ENCODE results near the gene ERC1.

GRCh38 chr12:1509413-1510052 is 518.5 kb downstream of the ERC1 start:
- TF ChIP-seq REST (IDR thresholded peaks at IDR 0.05; ENCODE audit: insufficient read depth in 1 of 2, low read depth in 2 of 2, low read length in 1 of 2) (no peak), POLR2AphosphoS5 (IDR thresholded peaks at IDR 0.05; ENCODE audit: low read depth, low read length) (no peak)
- TF ChIP-seq, protein P1, sequence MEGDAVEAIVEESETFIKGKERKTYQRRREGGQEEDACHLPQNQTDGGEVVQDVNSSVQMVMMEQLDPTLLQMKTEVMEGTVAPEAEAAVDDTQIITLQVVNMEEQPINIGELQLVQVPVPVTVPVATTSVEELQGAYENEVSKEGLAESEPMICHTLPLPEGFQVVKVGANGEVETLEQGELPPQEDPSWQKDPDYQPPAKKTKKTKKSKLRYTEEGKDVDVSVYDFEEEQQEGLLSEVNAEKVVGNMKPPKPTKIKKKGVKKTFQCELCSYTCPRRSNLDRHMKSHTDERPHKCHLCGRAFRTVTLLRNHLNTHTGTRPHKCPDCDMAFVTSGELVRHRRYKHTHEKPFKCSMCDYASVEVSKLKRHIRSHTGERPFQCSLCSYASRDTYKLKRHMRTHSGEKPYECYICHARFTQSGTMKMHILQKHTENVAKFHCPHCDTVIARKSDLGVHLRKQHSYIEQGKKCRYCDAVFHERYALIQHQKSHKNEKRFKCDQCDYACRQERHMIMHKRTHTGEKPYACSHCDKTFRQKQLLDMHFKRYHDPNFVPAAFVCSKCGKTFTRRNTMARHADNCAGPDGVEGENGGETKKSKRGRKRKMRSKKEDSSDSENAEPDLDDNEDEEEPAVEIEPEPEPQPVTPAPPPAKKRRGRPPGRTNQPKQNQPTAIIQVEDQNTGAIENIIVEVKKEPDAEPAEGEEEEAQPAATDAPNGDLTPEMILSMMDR (IDR thresholded peaks at IDR 0.05): no peak
